ENCODE results near the gene STARD8.

The STARD8 gene

GRCh38 chrX:68691921-68692320 lies 44.5 kb downstream of the STARD8 start:
- no peak for DNase-seq (ENCODE audit: low read depth in 3 of 3)

- no peak for DNase-seq (ENCODE audit: low read depth in 3 of 3)
Measured at GRCh38 chrX:68692651-68693050, 45.2 kb downstream of the STARD8 start.

GRCh38 chrX:68693481-68694434 lies 46.3 kb downstream of the STARD8 start:
- no peak for DNase-seq (ENCODE audit: low read depth in 3 of 3)

- DNase-seq (ENCODE audit: low read depth in 3 of 3): no peak
Measured at GRCh38 chrX:68694435-68695205, 47.2 kb downstream of the STARD8 start.

GRCh38 chrX:68695206-68695845 lies 47.9 kb downstream of the STARD8 start:
- DNase-seq (ENCODE audit: low read depth in 3 of 3): no peak

- DNase-seq (ENCODE audit: low read depth in 3 of 3): no peak
Measured at GRCh38 chrX:68696267-68696990, 49.0 kb downstream of the STARD8 start.

GRCh38 chrX:68697036-68697435 lies 49.6 kb downstream of the STARD8 start:
- no peak for DNase-seq (ENCODE audit: low read depth in 3 of 3)

GRCh38 chrX:68697465-68698125 lies 50.1 kb downstream of the STARD8 start:
- no peak for DNase-seq (ENCODE audit: low read depth in 3 of 3)

GRCh38 chrX:68698942-68699341 lies 51.5 kb downstream of the STARD8 start:
- DNase-seq (ENCODE audit: low read depth in 3 of 3): no peak

- DNase-seq (ENCODE audit: low read depth in 3 of 3): no peak
Measured at GRCh38 chrX:68699960-68700746, 52.7 kb downstream of the STARD8 start.

GRCh38 chrX:68703369-68703768 lies 55.9 kb downstream of the STARD8 start:
- no peak for DNase-seq (ENCODE audit: low read depth in 3 of 3)

GRCh38 chrX:68703846-68704245 lies 56.4 kb downstream of the STARD8 start:
- DNase-seq (ENCODE audit: low read depth in 3 of 3): no peak

- no peak for DNase-seq (ENCODE audit: low read depth in 3 of 3)
Measured at GRCh38 chrX:68705986-68706385, 58.5 kb downstream of the STARD8 start.

GRCh38 chrX:68708503-68709290 lies 61.2 kb downstream of the STARD8 start:
- no peak for DNase-seq (ENCODE audit: low read depth in 3 of 3)

GRCh38 chrX:68710870-68711576 lies 63.6 kb downstream of the STARD8 start:
- DNase-seq (ENCODE audit: low read depth in 3 of 3): no peak

- DNase-seq (ENCODE audit: low read depth in 3 of 3): no peak
Measured at GRCh38 chrX:68711845-68712244, 64.4 kb downstream of the STARD8 start.

GRCh38 chrX:68714856-68715255 lies 67.4 kb downstream of the STARD8 start:
- no peak for DNase-seq (ENCODE audit: low read depth in 3 of 3)

GRCh38 chrX:68717196-68717595 lies 69.7 kb downstream of the STARD8 start:
- no peak for DNase-seq (ENCODE audit: low read depth in 3 of 3)

All from stimulated activated CD4-positive, alpha-beta T cell treated with anti-CD3 and anti-CD28 coated beads, TNF-alpha, amount 100 ng/mL, for 4 hours (primary cell).